GM12891 (cell line): ENCODE data around the gene IL21.
A peak's percentile ranks its signal among the peaks of the same experiment; 100 is the strongest.

Experiments used
- DNase-seq: peaks from one replicate; pipeline ENCODE4 v3.0.0; 2011; ENCODE audit warnings: low spot score; ENCODE audit not compliant: insufficient read length
- FAIRE-seq: peaks from 2 replicates; lab custom pipeline; 2011; peaks lifted over from hg19 to GRCh38; lab: Jason Lieb, UNC
- PAX5 ChIP-seq: IDR thresholded peaks from 2 replicates; pipeline ENCODE4 v1.6.1; 2011; ENCODE audit warnings: low read length, moderate library complexity, mild to moderate bottlenecking; ENCODE audit not compliant: insufficient read depth, severe bottlenecking
- POLR2A ChIP-seq: IDR thresholded peaks from 2 replicates; pipeline ENCODE4 v1.6.1; 2011; ENCODE audit warnings: low read depth, low read length, control low read depth
- POLR2AphosphoS5 ChIP-seq: IDR thresholded peaks from 2 replicates; pipeline ENCODE4 v1.6.1; 2011; ENCODE audit warnings: low read depth, low read length, control low read depth
- POU2F2 ChIP-seq: IDR thresholded peaks from 2 replicates; pipeline ENCODE4 v1.6.1; 2011; ENCODE audit warnings: low read depth, mild to moderate bottlenecking, control low read depth, low read length, moderate library complexity
- SPI1 ChIP-seq: IDR thresholded peaks from 2 replicates; pipeline ENCODE4 v1.6.1; 2011; ENCODE audit warnings: low read depth, low read length, control low read depth
- TAF1 ChIP-seq: IDR thresholded peaks from 2 replicates; pipeline ENCODE4 v1.6.1; 2011; ENCODE audit warnings: low read depth, low read length, control low read depth

The IL21 gene

DNA sequence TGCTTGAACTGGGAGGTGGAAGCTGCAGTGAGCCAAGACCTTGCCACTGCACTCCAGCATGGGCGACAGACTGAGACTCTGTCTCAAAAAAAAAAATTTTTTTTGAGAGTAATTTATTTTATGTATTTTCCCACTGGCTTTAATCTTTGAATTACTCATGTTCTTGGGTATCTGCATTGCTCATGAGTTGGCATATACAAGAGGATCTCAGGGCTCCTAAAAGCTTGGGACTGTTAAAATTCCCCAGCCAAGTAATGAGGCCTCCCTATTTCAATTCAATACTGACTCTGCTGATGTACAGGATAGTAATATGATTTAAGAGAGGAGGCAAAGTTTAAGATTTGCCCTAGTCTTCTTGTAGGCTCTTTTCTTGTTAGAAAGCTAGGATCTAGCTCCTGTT is 6.2 kb downstream of the IL21 start:
- no peak for FAIRE-seq
- TF ChIP-seq POLR2A (no peak), POLR2AphosphoS5 (no peak), POU2F2 (no peak), SPI1 (no peak), TAF1 (no peak), PAX5 (no peak)
- DNase-seq, result no peak

DNA sequence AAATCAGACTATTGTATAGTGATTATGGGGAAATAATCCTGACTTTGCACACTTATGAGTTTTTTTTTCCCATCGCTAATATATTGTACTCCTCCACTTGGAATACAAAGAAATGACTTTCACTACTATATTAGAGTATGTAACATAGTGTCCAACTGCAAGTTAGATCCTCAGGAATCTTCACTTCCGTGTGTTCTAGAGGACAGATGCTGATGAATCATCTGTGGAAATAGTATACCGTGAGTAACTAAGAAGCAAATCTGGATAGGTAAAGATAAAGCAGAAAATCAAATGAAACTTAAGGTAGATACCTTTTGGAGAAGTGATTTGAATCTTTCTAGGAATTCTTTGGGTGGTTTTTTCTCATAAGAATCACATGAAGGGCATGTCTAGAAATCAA is 8.3 kb downstream of the IL21 start:
- FAIRE-seq (no peak), DNase-seq (no peak)
- no peak for TF ChIP-seq TAF1

DNA sequence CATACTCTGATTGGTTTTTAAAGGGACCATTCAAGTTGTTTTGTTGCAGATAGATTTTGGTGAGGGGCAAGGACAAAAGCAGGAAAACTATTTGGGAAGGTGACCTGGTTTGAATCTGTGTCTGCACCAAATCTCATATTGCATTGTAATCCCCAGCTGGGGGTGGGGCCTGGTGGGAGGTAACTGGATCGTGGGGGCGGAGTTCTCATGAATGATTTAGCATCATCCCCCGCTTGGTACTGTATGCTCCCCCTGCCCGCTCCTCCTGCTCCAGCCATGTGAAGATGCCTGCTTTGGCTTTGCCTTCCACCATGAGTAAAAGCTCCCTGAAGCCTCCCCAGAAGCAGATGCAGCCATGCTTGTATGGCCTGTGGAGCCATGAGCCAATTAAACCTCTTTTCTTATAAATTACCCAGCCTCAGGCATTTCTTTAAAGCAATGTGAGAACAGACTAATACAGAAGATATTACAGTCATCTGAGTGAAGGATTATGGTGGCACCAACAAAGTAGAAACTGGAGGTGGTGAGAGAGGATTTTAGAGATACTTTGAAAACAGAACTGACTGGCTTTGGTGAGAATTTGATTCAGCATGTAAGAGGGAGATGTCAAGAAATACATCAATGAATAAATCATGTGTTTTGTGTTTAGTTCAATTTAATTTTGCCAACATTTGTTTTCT is 14.4 kb downstream of the IL21 start:
- no peak for FAIRE-seq
- TF ChIP-seq POU2F2 (no peak), POLR2A (no peak), PAX5 (no peak), SPI1 (no peak), POLR2AphosphoS5 (no peak), TAF1 (no peak)
- no peak for DNase-seq

DNA sequence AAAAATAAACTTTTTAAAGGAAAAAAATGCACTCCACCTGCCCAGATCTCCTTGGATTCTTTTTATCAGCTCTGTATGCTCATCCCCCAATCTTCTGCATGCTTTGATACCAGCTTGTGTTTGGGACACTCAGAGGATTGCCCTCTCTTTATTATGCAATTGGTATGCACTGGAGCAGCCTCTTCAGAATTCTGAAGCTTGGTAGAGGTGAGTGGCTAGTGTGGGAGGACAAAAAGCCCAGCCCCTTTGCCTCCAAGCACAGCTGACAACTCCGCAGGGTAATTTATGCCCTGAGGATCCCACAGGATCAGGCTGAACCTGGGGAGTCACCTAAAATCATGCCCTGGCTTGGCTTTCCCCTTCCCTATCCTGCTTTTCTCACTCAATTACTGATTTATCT is 16.7 kb downstream of the IL21 start:
- no peak for TF ChIP-seq POLR2A
- no peak for TF ChIP-seq PAX5
- TF ChIP-seq POU2F2, result no peak
- DNase-seq (no peak), FAIRE-seq (no peak)

DNA sequence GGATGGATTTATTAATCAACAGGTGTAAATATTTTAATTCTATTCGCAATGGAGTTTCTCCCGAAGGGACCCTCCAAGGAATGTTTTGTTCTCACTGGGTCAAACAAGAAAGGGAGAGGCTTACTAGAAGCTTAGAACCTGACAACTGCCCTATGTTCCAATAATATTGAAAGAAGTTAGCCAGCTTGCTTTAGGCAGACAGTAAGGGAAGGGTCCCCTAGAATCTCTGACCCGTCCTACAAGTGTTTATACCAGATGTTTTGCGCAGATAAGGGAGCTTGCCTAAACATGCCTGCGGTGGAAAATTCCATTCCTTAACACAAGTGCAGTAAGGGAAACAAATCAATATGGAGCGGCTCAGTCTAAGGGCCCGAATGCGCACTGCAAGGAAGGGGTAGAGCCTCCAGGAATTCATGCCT is 17.7 kb downstream of the IL21 start:
- TF ChIP-seq POLR2AphosphoS5 (no peak), PAX5 (no peak), POLR2A (no peak), SPI1 (no peak), TAF1 (no peak), POU2F2 (no peak)
- no peak for DNase-seq
- FAIRE-seq, result no peak

DNA sequence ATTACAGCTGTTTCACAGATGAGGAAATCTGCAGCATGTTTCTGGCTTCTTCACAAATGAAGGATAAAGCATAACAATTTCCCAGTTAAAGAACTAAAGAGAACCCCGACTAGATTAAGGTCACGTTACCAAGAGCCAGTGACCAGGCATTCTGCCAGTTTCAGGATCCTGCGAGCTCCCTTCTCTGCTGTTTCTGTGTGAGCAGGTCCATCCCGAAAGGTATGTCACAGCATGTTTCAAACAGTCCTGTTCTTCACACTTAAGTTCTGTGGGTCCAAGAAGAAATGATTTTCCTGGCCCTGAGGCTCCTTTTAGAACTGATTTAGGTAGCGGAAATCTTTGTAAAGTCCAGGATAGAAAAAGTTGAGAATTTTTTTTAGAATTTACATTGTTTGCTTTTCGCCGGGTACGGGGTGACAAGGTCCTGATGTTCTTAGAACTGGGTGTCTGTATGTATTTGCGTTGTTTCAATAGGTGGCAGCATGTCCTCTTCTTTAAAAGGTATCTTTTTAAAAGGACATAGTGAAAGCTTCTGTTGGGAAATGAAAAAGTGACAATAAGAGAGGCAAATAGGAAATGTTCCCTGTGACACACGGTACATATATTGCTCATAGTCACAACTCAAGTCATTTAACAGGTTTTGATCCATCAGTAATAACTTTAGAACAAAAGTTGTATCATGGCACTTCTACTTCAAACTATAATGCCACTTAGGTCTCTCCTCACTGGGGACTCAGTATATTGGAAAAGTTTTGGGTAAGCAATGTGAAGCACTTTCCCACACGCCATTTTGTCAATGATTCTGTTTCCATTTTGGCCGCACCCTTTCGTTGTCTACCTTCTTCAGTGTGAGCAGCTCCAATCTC is 18.4 kb downstream of the IL21 start:
- DNase-seq (no peak), FAIRE-seq (peak; percentile 57)
- TF ChIP-seq PAX5, result no peak
- no peak for TF ChIP-seq TAF1
- no peak for TF ChIP-seq POLR2AphosphoS5
- no peak for TF ChIP-seq POU2F2
- no peak for TF ChIP-seq POLR2A
- no peak for TF ChIP-seq SPI1

DNA sequence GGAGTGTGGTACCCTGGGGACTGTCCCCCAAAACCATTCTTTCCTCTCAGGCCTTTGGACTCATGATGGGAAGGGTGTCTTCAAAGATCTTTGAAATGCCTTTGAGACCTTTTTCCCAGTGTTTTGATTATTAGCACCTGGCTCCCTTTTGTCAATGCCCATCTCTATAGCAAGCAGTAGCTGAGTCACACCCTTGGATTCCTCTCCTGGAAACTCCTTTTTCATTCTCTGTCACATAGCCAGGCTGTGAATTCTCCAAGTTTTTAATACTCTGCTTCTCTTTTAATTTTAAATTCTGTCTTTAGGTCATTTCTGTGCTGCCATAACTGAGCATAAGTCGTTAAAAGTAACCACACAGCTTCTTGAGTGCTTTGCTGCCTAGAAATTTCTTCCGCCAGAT is 29.7 kb downstream of the IL21 start:
- no peak for TF ChIP-seq POLR2AphosphoS5
- TF ChIP-seq SPI1, result no peak
- no peak for TF ChIP-seq TAF1
- TF ChIP-seq PAX5, result no peak
- no peak for TF ChIP-seq POU2F2
- TF ChIP-seq POLR2A, result no peak
- FAIRE-seq, result no peak

DNA sequence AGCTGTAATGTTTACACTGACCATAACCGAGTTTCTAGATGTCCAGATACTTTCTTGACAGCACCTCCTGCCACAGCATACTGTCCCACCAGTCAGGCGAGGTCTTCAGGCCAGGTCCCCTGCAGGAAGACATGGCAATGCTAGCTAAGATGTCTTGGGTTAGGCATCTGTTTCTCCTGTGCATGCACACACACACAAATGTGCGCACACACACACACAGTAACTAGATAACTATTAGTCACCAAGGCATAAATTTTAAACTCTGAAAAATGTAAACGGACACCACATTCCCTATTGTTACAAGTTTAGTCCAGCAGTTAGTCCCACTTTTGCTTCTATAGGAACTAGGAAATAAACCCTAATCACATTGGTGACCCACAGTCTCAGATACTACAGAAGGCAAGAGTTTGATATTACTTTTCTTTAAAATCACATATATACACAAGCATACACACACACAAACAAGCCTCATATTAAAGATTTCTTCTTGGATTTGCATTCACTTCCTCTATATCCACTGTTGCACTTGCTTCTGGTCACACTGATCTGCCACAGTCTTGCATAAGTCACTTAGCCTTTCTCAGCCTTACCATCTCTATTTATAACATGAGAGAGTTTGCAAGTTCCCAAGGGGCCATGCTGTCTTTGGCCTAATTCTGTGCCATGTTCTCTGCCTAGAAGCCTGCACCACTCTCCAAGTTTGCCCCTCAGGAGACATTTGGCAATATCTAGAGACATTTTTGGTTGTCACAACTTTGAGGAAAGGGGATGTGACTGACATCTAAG is 32.2 kb downstream of the IL21 start:
- FAIRE-seq (no peak), DNase-seq (no peak)
- TF ChIP-seq POU2F2 (no peak), PAX5 (no peak), TAF1 (no peak)

More for the DNA sequence above, 29.7 kb downstream of the IL21 start:
- no peak for DNase-seq

DNA sequence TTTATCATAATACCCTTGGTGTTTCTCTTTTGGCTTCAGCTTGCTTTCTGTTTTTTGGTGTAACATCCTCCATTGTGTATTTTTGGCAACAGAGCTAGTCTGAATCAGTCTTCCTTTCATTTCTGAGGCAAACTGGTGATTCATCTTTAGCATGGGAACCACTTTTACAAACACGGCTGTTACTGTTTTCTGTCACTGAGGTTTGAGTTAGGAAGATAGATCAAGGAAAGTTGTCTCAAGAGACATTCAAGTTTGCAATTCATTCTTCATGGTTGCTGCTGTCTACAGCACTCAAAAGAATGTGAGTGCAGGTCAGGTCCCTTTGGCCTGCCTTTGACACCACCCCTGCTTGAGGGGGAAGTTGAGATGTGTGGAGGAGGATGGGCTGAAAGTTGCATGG is 36.3 kb downstream of the IL21 start:
- no peak for TF ChIP-seq POLR2AphosphoS5
- no peak for TF ChIP-seq POLR2A
- TF ChIP-seq POU2F2, result no peak
- TF ChIP-seq TAF1, result no peak
- no peak for TF ChIP-seq SPI1
- no peak for TF ChIP-seq PAX5
- DNase-seq, result no peak

DNA sequence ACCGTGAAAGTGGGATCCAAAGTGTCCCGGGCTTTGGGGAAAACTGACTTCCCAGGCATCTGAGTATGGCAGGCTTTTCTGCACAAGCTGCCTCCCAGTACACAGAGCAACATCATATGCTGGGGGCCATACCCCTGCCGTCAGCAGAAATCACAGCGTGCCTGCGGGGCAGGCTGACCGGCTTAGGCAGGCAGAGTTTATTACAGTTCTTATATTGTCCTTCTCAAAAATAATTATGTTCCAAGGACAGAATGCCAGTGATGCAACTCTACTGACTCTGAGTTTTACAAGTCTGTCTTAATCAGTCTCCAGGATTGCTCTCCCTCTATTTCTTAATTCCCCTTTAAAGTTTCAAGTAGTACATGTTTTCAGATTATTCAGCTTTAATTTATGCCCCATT is 37.0 kb downstream of the IL21 start:
- FAIRE-seq (no peak), DNase-seq (no peak)
- no peak for TF ChIP-seq POLR2AphosphoS5
- no peak for TF ChIP-seq TAF1
- TF ChIP-seq SPI1, result no peak
- TF ChIP-seq PAX5, result no peak

More for the DNA sequence above, 36.3 kb downstream of the IL21 start:
- peak; percentile 60 for FAIRE-seq
